Neural progenitor cell (in vitro differentiated cells): ENCODE data around the gene TMEM94. TPM values are rescaled to one million over a fixed set of nuclear protein-coding genes. Genes with fewer than 3 reads are reported as not detected.
"Not testable (repeated sequence)": the region's sequence is repeated elsewhere in the genome, so short reads cannot be mapped to it uniquely, and the experiment has no call there.

Source experiments
- DNase-seq: peaks from one replicate; pipeline ENCODE4 v3.0.0-alpha.2; 2016; ENCODE audit warnings: low spot score
- H2AFZ ChIP-seq: fragments of 200-600 bp; sonication (generic); replicated peaks from 2 replicates; pipeline ENCODE4 v1.6.1; 2016; ENCODE audit warnings: antibody characterized with exemption
- H3F3A ChIP-seq: fragments of 200-600 bp; sonication (generic); 2 replicates; pipeline ENCODE4 v1.6.1; 2016; ENCODE audit warnings: antibody characterized with exemption, low read depth
- H3K27ac ChIP-seq: fragments of 200-600 bp; sonication (generic); 2 replicates; pipeline ENCODE4 v1.5.1; 2016; ENCODE audit warnings: mild to moderate bottlenecking
- H3K27me3 ChIP-seq: fragments of 200-600 bp; sonication (generic); 2 replicates; pipeline ENCODE4 v1.6.1; 2016; ENCODE audit warnings: mild to moderate bottlenecking, moderate library complexity
- H3K36me3 ChIP-seq: fragments of 200-600 bp; sonication (generic); 2 replicates; pipeline ENCODE4 v1.5.1; 2016
- H3K4me1 ChIP-seq: fragments of 200-600 bp; sonication (generic); 2 replicates; pipeline ENCODE4 v1.6.1; 2016; ENCODE audit warnings: mixed run types
- H3K4me2 ChIP-seq: fragments of 200-600 bp; sonication (generic); 2 replicates; pipeline ENCODE4 v1.6.1; 2016
- H3K4me3 ChIP-seq: fragments of 200-600 bp; sonication (generic); 2 replicates; pipeline ENCODE4 v1.5.1; 2016
- H3K79me2 ChIP-seq: fragments of 200-600 bp; sonication (generic); 2 replicates; pipeline ENCODE4 v1.6.1; 2016; ENCODE audit warnings: low read depth
- H3K9ac ChIP-seq: fragments of 200-600 bp; sonication (generic); 2 replicates; pipeline ENCODE4 v1.6.1; 2016
- H3K9me3 ChIP-seq: fragments of 200-600 bp; sonication (generic); 2 replicates; pipeline ENCODE4 v1.5.1; 2016; ENCODE audit warnings: low read depth
- H4K20me1 ChIP-seq: fragments of 200-600 bp; sonication (generic); 2 replicates; pipeline ENCODE4 v1.6.1; 2016; ENCODE audit warnings: low read depth
- H3K27ac Mint-ChIP-seq: 3 replicates; pipeline ENCODE4 v1.8.0; 2021; ENCODE audit warnings: mixed read lengths
- H3K27me3 Mint-ChIP-seq: 2 replicates; pipeline ENCODE4 v1.8.0; 2022; ENCODE audit warnings: low read depth, mild to moderate bottlenecking, inconsistent platforms, moderate library complexity, mixed read lengths; ENCODE audit not compliant: insufficient read depth
- H3K36me3 Mint-ChIP-seq: 3 replicates; pipeline ENCODE4 v1.8.0; 2021; ENCODE audit warnings: mixed read lengths
- H3K4me1 Mint-ChIP-seq: 3 replicates; pipeline ENCODE4 v1.8.0; 2021; ENCODE audit warnings: mixed read lengths
- H3K4me3 Mint-ChIP-seq: 3 replicates; pipeline ENCODE4 v1.8.0; 2021; ENCODE audit warnings: mild to moderate bottlenecking, moderate library complexity, mixed read lengths
- H3K9me3 Mint-ChIP-seq: 3 replicates; pipeline ENCODE4 v1.8.0; 2020; ENCODE audit warnings: mixed read lengths
- EZH2 ChIP-seq: fragments of 200-600 bp; sonication (generic); IDR thresholded peaks from 2 replicates; pipeline ENCODE4 v1.6.1; 2017; ENCODE audit warnings: antibody characterized with exemption, mild to moderate bottlenecking, moderate library complexity
- EZH2phosphoT487 ChIP-seq: fragments of 200-600 bp; sonication (generic); IDR thresholded peaks from 2 replicates; pipeline ENCODE4 v1.6.1; 2017; ENCODE audit warnings: antibody characterized with exemption
- total RNA-seq: library from RNA; depleted of rRNA; stranded (reverse); fragments of >200 nt; gene quantifications from 2 replicates; pipeline ENCODE4 v1.2.3, GENCODE V29; 2015; ENCODE audit warnings: low replicate concordance
- TF ChIP-seq, protein P1 (sequence below): fragments of 200-600 bp; sonication (generic); IDR thresholded peaks from 2 replicates; pipeline ENCODE4 v1.5.1; 2017; ENCODE audit warnings: antibody characterized with exemption, mild to moderate bottlenecking

The TMEM94 gene
- total RNA-seq, 1 donor from 2014 or later: 23.6 TPM

DNA sequence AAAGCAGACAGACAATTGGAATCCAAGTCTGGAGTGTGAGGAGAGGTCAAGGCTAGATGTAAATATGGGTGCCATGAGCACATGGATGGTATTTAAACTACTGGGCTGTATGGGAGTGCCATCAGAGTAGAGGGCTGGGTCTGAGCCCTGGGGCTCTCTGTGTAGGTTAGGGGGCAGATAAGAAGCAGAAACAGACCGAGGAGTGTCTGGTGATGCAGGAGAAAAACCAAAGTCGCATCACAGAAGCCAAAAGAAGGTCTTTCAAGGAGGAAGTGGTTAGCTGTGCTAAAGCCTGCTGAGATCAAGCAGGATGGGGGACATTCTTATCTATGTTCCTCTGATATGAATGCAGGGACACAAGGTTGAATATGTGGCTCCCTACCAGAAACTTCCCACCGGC lies 61.8 kb downstream of the TMEM94 start:
- no peaks in the 10 kb centered on the region for H3K27me3 ChIP-seq
- no peak for DNase-seq
- no peak overlapping the region for H3K9ac ChIP-seq
- H3K4me1 ChIP-seq: no peaks in the 10 kb centered on the region
- no peak overlapping the region for H3K27ac ChIP-seq
- peak overlapping the region; percentile 88 for H3K4me3 Mint-ChIP-seq
- H4K20me1 ChIP-seq: peaks cover 37% of the 10 kb centered on the region
- no peaks in the 10 kb centered on the region for H3K36me3 ChIP-seq
- H3K9me3 ChIP-seq: no peaks in the 10 kb centered on the region
- H3F3A ChIP-seq: peaks cover 7% of the 10 kb centered on the region
- TF ChIP-seq EZH2: no peak
- TF ChIP-seq EZH2phosphoT487: no peak
- TF ChIP-seq, protein P1, sequence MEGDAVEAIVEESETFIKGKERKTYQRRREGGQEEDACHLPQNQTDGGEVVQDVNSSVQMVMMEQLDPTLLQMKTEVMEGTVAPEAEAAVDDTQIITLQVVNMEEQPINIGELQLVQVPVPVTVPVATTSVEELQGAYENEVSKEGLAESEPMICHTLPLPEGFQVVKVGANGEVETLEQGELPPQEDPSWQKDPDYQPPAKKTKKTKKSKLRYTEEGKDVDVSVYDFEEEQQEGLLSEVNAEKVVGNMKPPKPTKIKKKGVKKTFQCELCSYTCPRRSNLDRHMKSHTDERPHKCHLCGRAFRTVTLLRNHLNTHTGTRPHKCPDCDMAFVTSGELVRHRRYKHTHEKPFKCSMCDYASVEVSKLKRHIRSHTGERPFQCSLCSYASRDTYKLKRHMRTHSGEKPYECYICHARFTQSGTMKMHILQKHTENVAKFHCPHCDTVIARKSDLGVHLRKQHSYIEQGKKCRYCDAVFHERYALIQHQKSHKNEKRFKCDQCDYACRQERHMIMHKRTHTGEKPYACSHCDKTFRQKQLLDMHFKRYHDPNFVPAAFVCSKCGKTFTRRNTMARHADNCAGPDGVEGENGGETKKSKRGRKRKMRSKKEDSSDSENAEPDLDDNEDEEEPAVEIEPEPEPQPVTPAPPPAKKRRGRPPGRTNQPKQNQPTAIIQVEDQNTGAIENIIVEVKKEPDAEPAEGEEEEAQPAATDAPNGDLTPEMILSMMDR: no peak
- peaks cover 23% of the 10 kb centered on the region for H3K4me1 Mint-ChIP-seq
- no peaks in the 10 kb centered on the region for H3K9me3 Mint-ChIP-seq
- H3K27me3 Mint-ChIP-seq: peaks cover 5% of the 10 kb centered on the region
- no peak overlapping the region for H3K4me3 ChIP-seq
- no peak overlapping the region for H3K27ac Mint-ChIP-seq
- H2AFZ ChIP-seq: no peak overlapping the region
- peaks cover 17% of the 10 kb centered on the region for H3K79me2 ChIP-seq
- H3K4me2 ChIP-seq: no peak overlapping the region
- H3K36me3 Mint-ChIP-seq: peaks cover 19% of the 10 kb centered on the region

GRCh38 chr17:75518983-75519537 lies 62.6 kb downstream of the TMEM94 start:
- H2AFZ ChIP-seq: no peak overlapping the region
- H3K27me3 Mint-ChIP-seq: peaks cover 8% of the 10 kb centered on the region
- no peak overlapping the region for H3K27ac Mint-ChIP-seq
- no peak overlapping the region for H3K4me2 ChIP-seq
- H3K4me3 Mint-ChIP-seq: no peak overlapping the region
- no peak overlapping the region for H3K4me3 ChIP-seq
- no peaks in the 10 kb centered on the region for H3K9me3 Mint-ChIP-seq
- H3K4me1 ChIP-seq: no peaks in the 10 kb centered on the region
- peaks cover 21% of the 10 kb centered on the region for H3K36me3 Mint-ChIP-seq
- H4K20me1 ChIP-seq: peaks cover 30% of the 10 kb centered on the region
- H3K27ac ChIP-seq: no peak overlapping the region
- H3K9me3 ChIP-seq: no peaks in the 10 kb centered on the region
- TF ChIP-seq, protein P1: peak; percentile 31
- TF ChIP-seq EZH2: no peak
- H3K9ac ChIP-seq: no peak overlapping the region
- no peaks in the 10 kb centered on the region for H3K36me3 ChIP-seq
- no peak for DNase-seq
- no peaks in the 10 kb centered on the region for H3K27me3 ChIP-seq
- peaks cover 15% of the 10 kb centered on the region for H3K4me1 Mint-ChIP-seq
- peaks cover 12% of the 10 kb centered on the region for H3F3A ChIP-seq
- H3K79me2 ChIP-seq: peaks cover 9% of the 10 kb centered on the region

DNA sequence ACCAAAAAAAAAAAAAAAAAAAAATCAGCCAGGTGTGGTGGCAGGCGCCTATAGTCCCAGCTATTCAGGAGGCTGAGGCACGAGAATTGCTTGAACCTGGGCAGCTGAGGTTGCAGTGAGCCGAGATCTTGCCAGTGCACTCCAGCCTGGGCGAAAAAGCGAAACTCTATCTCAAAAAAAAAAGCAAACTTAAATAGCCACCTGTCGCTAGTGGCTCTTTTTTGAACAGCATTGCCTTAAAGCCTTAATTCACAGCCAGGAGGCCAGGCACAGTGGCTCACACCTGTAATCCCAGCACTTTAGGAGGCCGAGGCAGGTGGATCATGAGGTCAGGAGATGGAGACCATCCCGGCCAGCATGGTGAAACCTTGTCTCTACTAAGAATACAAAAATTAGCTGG lies 64.0 kb downstream of the TMEM94 start:
- H3K9ac ChIP-seq, H3K9me3 Mint-ChIP-seq, H3K4me3 Mint-ChIP-seq, H3K27me3 ChIP-seq, H3K27ac ChIP-seq, H2AFZ ChIP-seq, H3K4me1 ChIP-seq, H3K27ac Mint-ChIP-seq, H3K9me3 ChIP-seq, H3K4me3 ChIP-seq, H3K4me2 ChIP-seq, H3K79me2 ChIP-seq, DNase-seq, H3K36me3 ChIP-seq: not testable (repeated sequence)
- Mint-ChIP-seq H3K27me3 (peaks cover 11% of the 10 kb centered on the region), H3K36me3 (peaks cover 21% of the 10 kb centered on the region), H3K4me1 (peaks cover 18% of the 10 kb centered on the region)
- Histone ChIP-seq H3F3A (peaks cover 24% of the 10 kb centered on the region), H4K20me1 (peaks cover 29% of the 10 kb centered on the region)

GRCh38 chr17:75521290-75521689 lies 64.9 kb downstream of the TMEM94 start:
- H3K27me3 Mint-ChIP-seq: peaks cover 13% of the 10 kb centered on the region
- Histone ChIP-seq H3K36me3 (no peaks in the 10 kb centered on the region), H4K20me1 (peaks cover 31% of the 10 kb centered on the region), H3K79me2 (peaks cover 1% of the 10 kb centered on the region), H3K27me3 (no peaks in the 10 kb centered on the region), H3K9me3 (no peaks in the 10 kb centered on the region), H2AFZ (no peak overlapping the region), H3F3A (peaks cover 30% of the 10 kb centered on the region), H3K9ac (no peak overlapping the region), H3K27ac (no peak overlapping the region), H3K4me1 (peaks cover under 1% of the 10 kb centered on the region), H3K4me2 (no peak overlapping the region), H3K4me3 (no peak overlapping the region)
- no peak for DNase-seq
- H3K36me3 Mint-ChIP-seq: peaks cover 21% of the 10 kb centered on the region
- TF ChIP-seq EZH2phosphoT487: no peak
- TF ChIP-seq EZH2: no peak
- TF ChIP-seq, protein P1: no peak
- H3K4me3 Mint-ChIP-seq: no peak overlapping the region
- H3K27ac Mint-ChIP-seq: no peak overlapping the region
- H3K4me1 Mint-ChIP-seq: peaks cover 19% of the 10 kb centered on the region
- H3K9me3 Mint-ChIP-seq: no peaks in the 10 kb centered on the region
